Adrenal gland (tissue), 12 donors: ENCODE results near the gene ZNF628. TPM values are rescaled to one million over a fixed set of nuclear protein-coding genes. Genes with fewer than 3 reads are reported as not detected.

Experiments used
- DNase-seq, 7 donors: peaks; one replicate each; pipeline ENCODE4 v3.0.0-alpha.2; 2019 to 2020
- H3K27ac ChIP-seq, 5 donors: fragments of 200-600 bp; sonication (generic) in 4 of 5; 1 replicate in 3 of 5; 2 replicates in 2 of 5; pipeline versions ENCODE4 v1.5.1 to v1.8.0; 2016 to 2020; ENCODE audit warnings: mild to moderate bottlenecking in 1 of 5
- H3K27me3 ChIP-seq: fragments of 200-600 bp; 2 replicates; pipeline ENCODE4 v1.8.0; 2021
- H3K36me3 ChIP-seq, 2 donors: fragments of 200-600 bp; replicated peaks in 1 of 2; 1 replicate in 1 of 2; 2 replicates in 1 of 2; pipeline versions ENCODE4 v1.5.1 to v1.8.0; 2018 to 2022
- H3K4me1 ChIP-seq, 2 donors: fragments of 200-600 bp; replicated peaks in 1 of 2; 1 replicate in 1 of 2; 2 replicates in 1 of 2; pipeline versions ENCODE4 v1.5.1 to v1.8.0; 2018 to 2021
- H3K4me3 ChIP-seq, 4 donors: fragments of 200-600 bp; sonication (generic) in 3 of 4; one replicate each; pipeline ENCODE4 v1.5.1; 2016 to 2018
- H3K9me3 ChIP-seq, 3 donors: fragments of 200-600 bp; sonication (generic) in 1 of 3; replicated peaks in 1 of 3; 1 replicate in 2 of 3; 2 replicates in 1 of 3; pipeline versions ENCODE4 v1.5.1 to v1.8.0; 2016 to 2021
- POLR2A ChIP-seq, 2 donors: fragments of 450-650 bp; IDR thresholded peaks; one replicate each; pipeline ENCODE4 v1.6.1; 2017; ENCODE audit warnings: antibody characterized with exemption in 2 of 2, mild to moderate bottlenecking in 2 of 2, moderate library complexity in 1 of 2
- WGBS, 4 donors: extraction: QIAGEN DNeasy Blood & Tissue Kit in 2 of 4; methylation state at CpG; one replicate each; pipeline versions ENCODE4 v1.1.5 to v1.1.7; 2013 to 2017; 5-methylcytosine and 5-hydroxymethylcytosine counted together
- intact Hi-C, 2 donors: fragments of 100-400 bp; cut with DNase I; formaldehyde crosslinking; loops; one replicate each; pipeline versions ENCODE4 v1.14.1 to v1.15.0; 2022 to 2023
- polyA plus RNA-seq, 3 donors: library from polyadenylated mRNA; stranded (reverse); fragments of 200-250 nt in 2 of 3; fragments of 350-450 nt in 1 of 3; fragmentation: Illumina TruSeq in 1 of 3; extraction: RNeasy Lipid Tissue Mini Kit (QIAGEN cat#74804) in 1 of 3; gene quantifications; one replicate each; pipeline ENCODE4 v1.2.3, GENCODE V29; 2013 to 2014
- total RNA-seq, 9 donors: library from RNA; depleted of rRNA in 4 of 9; stranded (reverse); fragments of >200 nt in 4 of 9; fragments of 120-200 nt in 1 of 9; fragmentation: NEBNext Ultra II Directional in 1 of 9; extraction: Animal tissue kit (Norgen Biotek cat#: 25700) in 1 of 9; gene quantifications; one replicate each; pipeline versions ENCODE4 v1.1.0 to v1.2.4, GENCODE V29; 2013 to 2023
- TF ChIP-seq, protein P1 (sequence below), 6 experiments: fragments of 450-650 bp in 4 of 6; fragments of 200-600 bp in 2 of 6; sonication (generic) in 1 of 6; IDR thresholded peaks; 1 replicate in 5 of 6; 2 replicates in 1 of 6; pipeline versions ENCODE4 v1.5.1 to v1.8.0; 2016 to 2021; ENCODE audit warnings: antibody characterized with exemption in 6 of 6, mild to moderate bottlenecking in 2 of 6, moderate library complexity in 1 of 6
- donor health status: healthy with polysubstance abuse.
- donor health status: Bipolar disorder and iron deficiency.
- donor health status: DM: yes; HTN: yes; CAD: no.
- donor health status: DM: no; HTN: no; CAD: no.
- donor health status: DM: no; HTN: no; CAD: no.
- donor health status: DM: yes; HTN: yes; CAD: no.

The ZNF628 gene
- total and polyA plus RNA-seq, 12 donors: 0.04 to 27.9 (median 7.7) TPM

- H3K36me3 ChIP-seq: no peaks in the 10 kb centered on the region
- no peak overlapping the region for H3K4me3 ChIP-seq
- TF ChIP-seq POLR2A (IDR thresholded peaks at IDR 0.05): no peak
- TF ChIP-seq, protein P1, sequence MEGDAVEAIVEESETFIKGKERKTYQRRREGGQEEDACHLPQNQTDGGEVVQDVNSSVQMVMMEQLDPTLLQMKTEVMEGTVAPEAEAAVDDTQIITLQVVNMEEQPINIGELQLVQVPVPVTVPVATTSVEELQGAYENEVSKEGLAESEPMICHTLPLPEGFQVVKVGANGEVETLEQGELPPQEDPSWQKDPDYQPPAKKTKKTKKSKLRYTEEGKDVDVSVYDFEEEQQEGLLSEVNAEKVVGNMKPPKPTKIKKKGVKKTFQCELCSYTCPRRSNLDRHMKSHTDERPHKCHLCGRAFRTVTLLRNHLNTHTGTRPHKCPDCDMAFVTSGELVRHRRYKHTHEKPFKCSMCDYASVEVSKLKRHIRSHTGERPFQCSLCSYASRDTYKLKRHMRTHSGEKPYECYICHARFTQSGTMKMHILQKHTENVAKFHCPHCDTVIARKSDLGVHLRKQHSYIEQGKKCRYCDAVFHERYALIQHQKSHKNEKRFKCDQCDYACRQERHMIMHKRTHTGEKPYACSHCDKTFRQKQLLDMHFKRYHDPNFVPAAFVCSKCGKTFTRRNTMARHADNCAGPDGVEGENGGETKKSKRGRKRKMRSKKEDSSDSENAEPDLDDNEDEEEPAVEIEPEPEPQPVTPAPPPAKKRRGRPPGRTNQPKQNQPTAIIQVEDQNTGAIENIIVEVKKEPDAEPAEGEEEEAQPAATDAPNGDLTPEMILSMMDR (IDR thresholded peaks at IDR 0.05): no peak
- 59 to 78% (median 69%) methylated on average over 9 to 16 of the region's 16 CpGs for WGBS, 4 donors
- H3K27ac ChIP-seq: no peak overlapping the region
- no peaks in the 10 kb centered on the region for H3K9me3 ChIP-seq
- peak in 1 of 7 donors; percentile 23 for DNase-seq
- peaks cover 5 to 16% of the 10 kb centered on the region in 2 donors for H3K4me1 ChIP-seq
- intact Hi-C loops: no loop called here
- H3K27me3 ChIP-seq: no peaks in the 10 kb centered on the region
Observed at GRCh38 chr19:55473225-55474012, 3.0 kb upstream of the ZNF628 start.

GRCh38 chr19:55474269-55475265 lies 1.9 kb upstream of the ZNF628 start:
- no peaks in the 10 kb centered on the region for H3K27me3 ChIP-seq
- H3K36me3 ChIP-seq: no peaks in the 10 kb centered on the region
- peaks cover 5 to 22% of the 10 kb centered on the region in 2 donors for H3K4me1 ChIP-seq
- WGBS, 4 donors: 86 to 92% (median 89%) methylated on average over 17 to 19 of the region's 19 CpGs
- H3K27ac ChIP-seq: no peak overlapping the region
- no peak overlapping the region for H3K4me3 ChIP-seq
- intact Hi-C loops: no loop called here
- H3K9me3 ChIP-seq: no peaks in the 10 kb centered on the region
- DNase-seq: peak in 1 of 7 donors; percentile 20
- TF ChIP-seq, protein P1 (IDR thresholded peaks at IDR 0.05): no peak
- TF ChIP-seq POLR2A (IDR thresholded peaks at IDR 0.05): no peak

DNA sequence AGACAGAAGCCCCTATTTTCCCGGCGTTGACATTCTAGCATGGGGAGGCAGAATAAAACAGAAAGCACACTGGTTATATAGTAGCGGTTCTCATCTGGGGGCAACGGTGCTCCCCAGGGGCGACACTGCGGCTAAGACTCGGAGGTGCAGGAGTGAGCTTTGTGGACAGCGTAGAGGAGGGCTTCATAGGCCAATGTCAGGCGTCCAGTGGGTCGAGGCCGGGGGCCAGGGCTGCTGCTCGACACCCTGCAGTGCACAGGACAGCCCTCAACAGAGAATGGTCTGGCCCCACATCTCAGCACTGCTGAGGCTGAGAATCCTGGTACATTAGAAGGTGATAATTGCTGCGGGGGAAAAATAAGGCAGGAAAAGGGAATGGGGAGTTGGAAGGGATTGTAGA lies 1.5 kb downstream of the ZNF628 start:
- WGBS, 4 donors: 81 to 87% (median 84%) methylated on average over 13 of the region's 13 CpGs
- no peaks in the 10 kb centered on the region for H3K9me3 ChIP-seq
- H3K4me3 ChIP-seq: no peak overlapping the region
- TF ChIP-seq, protein P1 (IDR thresholded peaks at IDR 0.05): no peak
- no peak for TF ChIP-seq POLR2A (IDR thresholded peaks at IDR 0.05)
- H3K27me3 ChIP-seq: no peaks in the 10 kb centered on the region
- H3K36me3 ChIP-seq: peaks cover 0 to 10% of the 10 kb centered on the region in 2 donors
- peak in 2 of 7 donors; percentile 21 to 30 for DNase-seq
- intact Hi-C loops: no loop called here
- H3K4me1 ChIP-seq: peaks cover 5 to 23% of the 10 kb centered on the region in 2 donors
- no peak overlapping the region for H3K27ac ChIP-seq

DNA sequence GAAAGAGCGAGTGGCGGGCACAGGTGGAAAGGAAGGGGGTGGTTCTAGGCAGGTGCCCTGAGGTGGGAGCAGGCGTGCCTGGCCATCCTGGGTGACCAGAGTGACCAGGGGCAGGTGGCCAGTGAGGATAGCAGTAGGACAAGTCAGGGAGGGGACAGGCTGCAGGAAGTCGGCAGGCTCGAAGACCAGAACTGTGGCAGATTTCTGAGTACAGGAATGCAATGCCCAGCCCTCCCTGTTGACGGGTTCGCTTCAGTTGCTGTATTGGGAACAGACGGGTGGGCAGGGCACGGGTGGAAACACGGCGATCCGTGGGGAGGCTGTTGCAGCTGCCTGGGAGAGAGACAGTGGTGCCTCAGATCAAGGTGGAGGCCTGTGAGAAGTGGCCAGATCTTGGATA lies 1.9 kb downstream of the ZNF628 start:
- DNase-seq: peak in 1 of 7 donors; percentile 26
- WGBS, 4 donors: 89 to 93% (median 91%) methylated on average over 12 of the region's 12 CpGs
- H3K27me3 ChIP-seq: no peaks in the 10 kb centered on the region
- H3K27ac ChIP-seq: no peak overlapping the region
- no peak overlapping the region for H3K4me3 ChIP-seq
- intact Hi-C loops: no loop called here
- H3K4me1 ChIP-seq: peaks cover 5 to 23% of the 10 kb centered on the region in 2 donors
- peaks cover 0 to 11% of the 10 kb centered on the region in 2 donors for H3K36me3 ChIP-seq
- TF ChIP-seq, protein P1 (IDR thresholded peaks at IDR 0.05): no peak
- TF ChIP-seq POLR2A (IDR thresholded peaks at IDR 0.05): no peak
- no peaks in the 10 kb centered on the region for H3K9me3 ChIP-seq
